ENCODE results near the gene IL6R. TPM values are rescaled to one million over a fixed set of nuclear protein-coding genes. Genes with fewer than 3 reads are reported as not detected.

The IL6R gene
- total RNA-seq, 1 experiment from 2014 or later, result 12.2 TPM

GRCh38 chr1:154398678-154399077 lies 6.5 kb upstream of the IL6R start:
- H3K36me3 ChIP-seq (ENCODE audit: control insufficient read depth, insufficient read depth, low read length), result no peaks in the 10 kb centered on the region
- no peak overlapping the region for H3K4me3 ChIP-seq (ENCODE audit: low read depth in 2 of 2, low read length in 2 of 2)
- BruUV-seq (replicated peaks), result no TSS peak
- no peaks in the 10 kb centered on the region for H3K9me3 ChIP-seq (ENCODE audit: control insufficient read depth, insufficient read depth, low read depth, low read length)
- no peaks in the 10 kb centered on the region; the same call in 1 of the 2 replicates for H3K4me1 ChIP-seq (ENCODE audit: control insufficient read depth, insufficient read depth, low read length)
- ATAC-seq (no peak), DNase-seq (ENCODE audit: low read depth, low spot score) (no peak)
- H3K27ac ChIP-seq (ENCODE audit: low read length), result no peak overlapping the region
- intact Hi-C loops (cut with micrococcal nuclease; ENCODE audit: unreplicated experiment), result no loop called here
- H3K27me3 ChIP-seq (ENCODE audit: control insufficient read depth, insufficient read depth, low read length), result no peaks in the 10 kb centered on the region
- ChIA-PET CTCF (interaction anchor here (1.2 kb wide), 1 partner anchor 148 kb away, joined by 8 read pairs; no protein-coding TSS in a partner anchor), POLR2A (no interaction called here)
- in situ Hi-C loops (cut with HindIII; ENCODE audit: low pct_unique_long_range_greater_than_20kb, low sequenced_read_pairs), result no loop called here
- TF ChIP-seq CTCF (IDR thresholded peaks at IDR 0.05), result no peak
- TF ChIP-seq POLR2AphosphoS5 (IDR thresholded peaks at IDR 0.05; ENCODE audit: low read depth, low read length), result no peak
- no peak for TF ChIP-seq TCF7L2 (IDR thresholded peaks at IDR 0.05; ENCODE audit: low read depth, low read length)
- no peak for TF ChIP-seq REST (IDR thresholded peaks at IDR 0.05; ENCODE audit: insufficient read depth in 1 of 2, low read depth in 2 of 2, low read length in 1 of 2)
- TF ChIP-seq SIN3A (IDR thresholded peaks at IDR 0.05; ENCODE audit: borderline replicate concordance, insufficient read depth, low read depth, low read length), result no peak

- Histone ChIP-seq H3K36me3 (ENCODE audit: control insufficient read depth, insufficient read depth, low read length) (no peaks in the 10 kb centered on the region), H3K27me3 (ENCODE audit: control insufficient read depth, insufficient read depth, low read length) (no peaks in the 10 kb centered on the region), H3K4me3 (ENCODE audit: low read depth in 2 of 2, low read length in 2 of 2) (no peak overlapping the region), H3K4me1 (ENCODE audit: control insufficient read depth, insufficient read depth, low read length) (no peaks in the 10 kb centered on the region; the same call in 1 of the 2 replicates), H3K27ac (ENCODE audit: low read length) (no peak overlapping the region), H3K9me3 (ENCODE audit: control insufficient read depth, insufficient read depth, low read depth, low read length) (no peaks in the 10 kb centered on the region)
- DNase-seq (ENCODE audit: low read depth, low spot score) (no peak), ATAC-seq (no peak)
- ChIA-PET POLR2A (no interaction called here), CTCF (no interaction called here)
- no TSS peak for BruUV-seq (replicated peaks)
- in situ Hi-C loops (cut with HindIII; ENCODE audit: low pct_unique_long_range_greater_than_20kb, low sequenced_read_pairs), result no loop called here
- intact Hi-C loops (cut with micrococcal nuclease; ENCODE audit: unreplicated experiment), result no loop called here
- TF ChIP-seq SIN3A (IDR thresholded peaks at IDR 0.05; ENCODE audit: borderline replicate concordance, insufficient read depth, low read depth, low read length) (no peak), TCF7L2 (IDR thresholded peaks at IDR 0.05; ENCODE audit: low read depth, low read length) (no peak), REST (IDR thresholded peaks at IDR 0.05; ENCODE audit: insufficient read depth in 1 of 2, low read depth in 2 of 2, low read length in 1 of 2) (no peak), CTCF (IDR thresholded peaks at IDR 0.05) (no peak), POLR2AphosphoS5 (IDR thresholded peaks at IDR 0.05; ENCODE audit: low read depth, low read length) (no peak)
These were observed 4.8 kb upstream of the IL6R start for GRCh38 chr1:154400381-154400801.

Data from Panc1 (cell line).